SU-DHL-6 (cell line): Measurements from ENCODE around the gene TCF19.
"Not testable (repeated sequence)": the region's sequence is repeated elsewhere in the genome, so short reads cannot be mapped to it uniquely, and the experiment has no call there.

Experiments
- EZH2phosphoT487 ChIP-seq: fragments of 200-600 bp; sonication (generic), shearing (Covaris generic); conservative IDR thresholded peaks from 2 replicates; pipeline ENCODE4 v1.6.1; 2018; ENCODE audit warnings: mild to moderate bottlenecking, antibody characterized with exemption, low read length, moderate library complexity, mixed read lengths
- TF ChIP-seq, protein P1 (sequence below): fragments of 200-600 bp; sonication (generic); IDR thresholded peaks from one replicate; pipeline ENCODE4 v1.5.1; 2017; ENCODE audit warnings: antibody characterized with exemption, mild to moderate bottlenecking, low read length, moderate library complexity; ENCODE audit not compliant: insufficient read depth, poor library complexity, severe bottlenecking

- TF ChIP-seq EZH2phosphoT487, result not testable (repeated sequence)
- TF ChIP-seq, protein P1, sequence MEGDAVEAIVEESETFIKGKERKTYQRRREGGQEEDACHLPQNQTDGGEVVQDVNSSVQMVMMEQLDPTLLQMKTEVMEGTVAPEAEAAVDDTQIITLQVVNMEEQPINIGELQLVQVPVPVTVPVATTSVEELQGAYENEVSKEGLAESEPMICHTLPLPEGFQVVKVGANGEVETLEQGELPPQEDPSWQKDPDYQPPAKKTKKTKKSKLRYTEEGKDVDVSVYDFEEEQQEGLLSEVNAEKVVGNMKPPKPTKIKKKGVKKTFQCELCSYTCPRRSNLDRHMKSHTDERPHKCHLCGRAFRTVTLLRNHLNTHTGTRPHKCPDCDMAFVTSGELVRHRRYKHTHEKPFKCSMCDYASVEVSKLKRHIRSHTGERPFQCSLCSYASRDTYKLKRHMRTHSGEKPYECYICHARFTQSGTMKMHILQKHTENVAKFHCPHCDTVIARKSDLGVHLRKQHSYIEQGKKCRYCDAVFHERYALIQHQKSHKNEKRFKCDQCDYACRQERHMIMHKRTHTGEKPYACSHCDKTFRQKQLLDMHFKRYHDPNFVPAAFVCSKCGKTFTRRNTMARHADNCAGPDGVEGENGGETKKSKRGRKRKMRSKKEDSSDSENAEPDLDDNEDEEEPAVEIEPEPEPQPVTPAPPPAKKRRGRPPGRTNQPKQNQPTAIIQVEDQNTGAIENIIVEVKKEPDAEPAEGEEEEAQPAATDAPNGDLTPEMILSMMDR, result peak; percentile 62
These were observed 34.2 kb downstream of the TCF19 start for GRCh38 chr6:31192431-31193105.
